ENCODE data around the gene SPIN1.
A peak's percentile ranks its signal among the peaks of the same experiment; 100 is the strongest.

SPIN1 gene

GRCh38 chr9:88429595-88430430, 41.6 kb downstream of the SPIN1 start:
- Histone ChIP-seq H3K36me3 (replicated peaks) (peaks cover 8% of the 10 kb centered on the region; the same call in 1 of the 2 replicates), H3K27me3 (ENCODE audit: low read depth) (no peaks in the 10 kb centered on the region), H3K9me3 (no peaks in the 10 kb centered on the region), H3K4me1 (peaks cover 14% of the 10 kb centered on the region), H3K4me3 (no peak overlapping the region)
- no peak for DNase-seq (ENCODE audit: low spot score in 2 of 2)
- in situ Hi-C loops (cut with MboI; ENCODE audit: low sequenced_read_pairs), result no loop called here

GRCh38 chr9:88433583-88434255, 45.5 kb downstream of the SPIN1 start:
- DNase-seq (ENCODE audit: low spot score in 2 of 2), result no peak

GRCh38 chr9:88435336-88435735, 47.1 kb downstream of the SPIN1 start:
- no peaks in the 10 kb centered on the region; the same call in 1 of the 2 replicates for H3K36me3 ChIP-seq (replicated peaks)
- H3K4me1 ChIP-seq, result no peaks in the 10 kb centered on the region
- H3K9me3 ChIP-seq, result no peaks in the 10 kb centered on the region
- DNase-seq (ENCODE audit: low spot score in 2 of 2), result no peak
- in situ Hi-C loops (cut with MboI; ENCODE audit: low sequenced_read_pairs), result no loop called here
- no peak overlapping the region for H3K4me3 ChIP-seq
- H3K27me3 ChIP-seq (ENCODE audit: low read depth), result no peaks in the 10 kb centered on the region

More at GRCh38 chr9:88433583-88434255, 45.5 kb downstream of the SPIN1 start:
- Histone ChIP-seq H3K4me3 (no peak overlapping the region), H3K4me1 (no peaks in the 10 kb centered on the region), H3K27me3 (ENCODE audit: low read depth) (no peaks in the 10 kb centered on the region), H3K36me3 (replicated peaks) (peaks cover 5% of the 10 kb centered on the region; the same call in 1 of the 2 replicates), H3K9me3 (no peaks in the 10 kb centered on the region)
- in situ Hi-C loops (cut with MboI; ENCODE audit: low sequenced_read_pairs), result no loop called here

- no peak for DNase-seq (ENCODE audit: low spot score in 2 of 2)
- Histone ChIP-seq H3K4me1 (no peaks in the 10 kb centered on the region), H3K4me3 (no peak overlapping the region), H3K9me3 (no peaks in the 10 kb centered on the region), H3K36me3 (replicated peaks) (no peaks in the 10 kb centered on the region; the same call in 1 of the 2 replicates), H3K27me3 (ENCODE audit: low read depth) (no peaks in the 10 kb centered on the region)
- in situ Hi-C loops (cut with MboI; ENCODE audit: low sequenced_read_pairs), result no loop called here
These were observed 48.1 kb downstream of the SPIN1 start for GRCh38 chr9:88436379-88436778.

GRCh38 chr9:88437210-88438146, 49.2 kb downstream of the SPIN1 start:
- Histone ChIP-seq H3K36me3 (replicated peaks) (no peaks in the 10 kb centered on the region; the same call in 1 of the 2 replicates), H3K4me3 (no peak overlapping the region), H3K9me3 (no peaks in the 10 kb centered on the region), H3K27me3 (ENCODE audit: low read depth) (no peaks in the 10 kb centered on the region), H3K4me1 (no peaks in the 10 kb centered on the region)
- in situ Hi-C loops (cut with MboI; ENCODE audit: low sequenced_read_pairs), result no loop called here
- DNase-seq (ENCODE audit: low spot score in 2 of 2), result no peak

- no peak for DNase-seq (ENCODE audit: low spot score in 2 of 2)
- H3K9me3 ChIP-seq, result no peaks in the 10 kb centered on the region
- no peaks in the 10 kb centered on the region; the same call in 1 of the 2 replicates for H3K36me3 ChIP-seq (replicated peaks)
- peaks cover 8% of the 10 kb centered on the region for H3K4me1 ChIP-seq
- in situ Hi-C loops (cut with MboI; ENCODE audit: low sequenced_read_pairs), result no loop called here
- no peaks in the 10 kb centered on the region for H3K27me3 ChIP-seq (ENCODE audit: low read depth)
- H3K4me3 ChIP-seq, result no peak overlapping the region
These were observed 50.6 kb downstream of the SPIN1 start for GRCh38 chr9:88438811-88439210.

- H3K9me3 ChIP-seq, result no peaks in the 10 kb centered on the region
- no peak overlapping the region for H3K4me3 ChIP-seq
- no peaks in the 10 kb centered on the region for H3K27me3 ChIP-seq (ENCODE audit: low read depth)
- no peaks in the 10 kb centered on the region for H3K36me3 ChIP-seq (replicated peaks)
- in situ Hi-C loops (cut with MboI; ENCODE audit: low sequenced_read_pairs), result no loop called here
- H3K4me1 ChIP-seq, result peaks cover 10% of the 10 kb centered on the region
- DNase-seq (ENCODE audit: low spot score in 2 of 2), result no peak
These were observed 53.2 kb downstream of the SPIN1 start for GRCh38 chr9:88441301-88442007.

GRCh38 chr9:88443480-88444113, 55.4 kb downstream of the SPIN1 start:
- Histone ChIP-seq H3K27me3 (ENCODE audit: low read depth) (no peaks in the 10 kb centered on the region), H3K4me1 (peaks cover 13% of the 10 kb centered on the region), H3K9me3 (no peaks in the 10 kb centered on the region), H3K36me3 (replicated peaks) (no peaks in the 10 kb centered on the region), H3K4me3 (no peak overlapping the region)
- in situ Hi-C loops (cut with MboI; ENCODE audit: low sequenced_read_pairs), result no loop called here
- DNase-seq (ENCODE audit: low spot score in 2 of 2), result peak; percentile 39 to 79

- H3K36me3 ChIP-seq (replicated peaks), result no peaks in the 10 kb centered on the region
- H3K4me1 ChIP-seq, result peaks cover 13% of the 10 kb centered on the region
- H3K27me3 ChIP-seq (ENCODE audit: low read depth), result no peaks in the 10 kb centered on the region
- H3K9me3 ChIP-seq, result no peaks in the 10 kb centered on the region
- no peak for DNase-seq (ENCODE audit: low spot score in 2 of 2)
- H3K4me3 ChIP-seq, result no peak overlapping the region
- in situ Hi-C loops (cut with MboI; ENCODE audit: low sequenced_read_pairs), result no loop called here
These were observed 58.5 kb downstream of the SPIN1 start for GRCh38 chr9:88446728-88447127.

- no peaks in the 10 kb centered on the region for H3K36me3 ChIP-seq (replicated peaks)
- H3K27me3 ChIP-seq (ENCODE audit: low read depth), result no peaks in the 10 kb centered on the region
- DNase-seq (ENCODE audit: low spot score in 2 of 2), result no peak
- peaks cover 13% of the 10 kb centered on the region for H3K4me1 ChIP-seq
- H3K9me3 ChIP-seq, result no peaks in the 10 kb centered on the region
- in situ Hi-C loops (cut with MboI; ENCODE audit: low sequenced_read_pairs), result no loop called here
- H3K4me3 ChIP-seq, result no peak overlapping the region
These were observed 59.2 kb downstream of the SPIN1 start for GRCh38 chr9:88447431-88447830.

- no peak overlapping the region for H3K4me3 ChIP-seq
- DNase-seq (ENCODE audit: low spot score in 2 of 2), result no peak
- H3K9me3 ChIP-seq, result no peaks in the 10 kb centered on the region
- H3K4me1 ChIP-seq, result peaks cover 3% of the 10 kb centered on the region; the same call in 1 of the 2 replicates
- no peaks in the 10 kb centered on the region for H3K27me3 ChIP-seq (ENCODE audit: low read depth)
- in situ Hi-C loops (cut with MboI; ENCODE audit: low sequenced_read_pairs), result no loop called here
- H3K36me3 ChIP-seq (replicated peaks), result no peaks in the 10 kb centered on the region
These were observed 62.9 kb downstream of the SPIN1 start for GRCh38 chr9:88451160-88451559.

GRCh38 chr9:88458716-88459465, 70.6 kb downstream of the SPIN1 start:
- H3K4me3 ChIP-seq, result no peak overlapping the region
- no peak for DNase-seq (ENCODE audit: low spot score in 2 of 2)
- H3K9me3 ChIP-seq, result no peaks in the 10 kb centered on the region
- H3K4me1 ChIP-seq, result peaks cover 4% of the 10 kb centered on the region; the same call in 1 of the 2 replicates
- no peaks in the 10 kb centered on the region for H3K36me3 ChIP-seq (replicated peaks)
- H3K27me3 ChIP-seq (ENCODE audit: low read depth), result no peaks in the 10 kb centered on the region
- in situ Hi-C loops (cut with MboI; ENCODE audit: low sequenced_read_pairs), result no loop called here

Measured in HAP-1 (cell line).